ENCODE measurements around the gene COG5. TPM values are rescaled to one million over a fixed set of nuclear protein-coding genes. Genes with fewer than 3 reads are reported as not detected.

COG5 gene
- total RNA-seq, 2 donors from 2014 or later: 50.1 to 102 TPM

DNA sequence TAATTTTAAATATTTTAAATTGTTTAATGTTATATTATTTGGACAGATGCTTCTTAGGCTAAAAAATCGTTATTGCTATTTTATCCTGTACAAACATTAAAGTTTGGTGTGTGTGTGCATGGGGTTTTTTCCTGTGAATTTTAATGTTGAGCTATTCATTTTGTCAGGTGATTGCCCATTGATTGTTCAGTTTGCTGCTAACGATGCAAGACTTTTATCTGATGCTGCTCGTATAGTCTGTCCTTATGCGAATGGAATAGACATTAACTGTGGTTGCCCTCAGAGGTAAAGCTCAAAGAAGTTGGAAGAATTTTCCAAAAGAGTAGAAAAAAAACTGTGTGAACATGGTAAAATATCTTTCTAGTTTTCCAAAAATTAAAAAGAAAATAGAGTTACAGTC is 9.8 kb upstream of the COG5 start:
- H3K27ac ChIP-seq: no peak overlapping the region
- no peaks in the 10 kb centered on the region for H3K36me3 ChIP-seq (replicated peaks in 1 of 2; ENCODE audit: insufficient read depth in 1 of 2, low read depth in 2 of 2)
- DNase-seq: no peak
- H3K9me3 ChIP-seq: no peaks in the 10 kb centered on the region
- no peaks in the 10 kb centered on the region for H3K27me3 ChIP-seq
- intact Hi-C loops (cut with DNase I): no loop called here
- WGBS, 2 donors: 72 to 79% methylated on average over 4 of the region's 4 CpGs
- no peaks in the 10 kb centered on the region for H3K4me1 ChIP-seq
- TF ChIP-seq POLR2A (IDR thresholded peaks at IDR 0.05): no peak
- TF ChIP-seq, protein P1, sequence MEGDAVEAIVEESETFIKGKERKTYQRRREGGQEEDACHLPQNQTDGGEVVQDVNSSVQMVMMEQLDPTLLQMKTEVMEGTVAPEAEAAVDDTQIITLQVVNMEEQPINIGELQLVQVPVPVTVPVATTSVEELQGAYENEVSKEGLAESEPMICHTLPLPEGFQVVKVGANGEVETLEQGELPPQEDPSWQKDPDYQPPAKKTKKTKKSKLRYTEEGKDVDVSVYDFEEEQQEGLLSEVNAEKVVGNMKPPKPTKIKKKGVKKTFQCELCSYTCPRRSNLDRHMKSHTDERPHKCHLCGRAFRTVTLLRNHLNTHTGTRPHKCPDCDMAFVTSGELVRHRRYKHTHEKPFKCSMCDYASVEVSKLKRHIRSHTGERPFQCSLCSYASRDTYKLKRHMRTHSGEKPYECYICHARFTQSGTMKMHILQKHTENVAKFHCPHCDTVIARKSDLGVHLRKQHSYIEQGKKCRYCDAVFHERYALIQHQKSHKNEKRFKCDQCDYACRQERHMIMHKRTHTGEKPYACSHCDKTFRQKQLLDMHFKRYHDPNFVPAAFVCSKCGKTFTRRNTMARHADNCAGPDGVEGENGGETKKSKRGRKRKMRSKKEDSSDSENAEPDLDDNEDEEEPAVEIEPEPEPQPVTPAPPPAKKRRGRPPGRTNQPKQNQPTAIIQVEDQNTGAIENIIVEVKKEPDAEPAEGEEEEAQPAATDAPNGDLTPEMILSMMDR (IDR thresholded peaks at IDR 0.05): no peak
- ATAC-seq: no peak
- no peak overlapping the region for H3K4me3 ChIP-seq

DNA sequence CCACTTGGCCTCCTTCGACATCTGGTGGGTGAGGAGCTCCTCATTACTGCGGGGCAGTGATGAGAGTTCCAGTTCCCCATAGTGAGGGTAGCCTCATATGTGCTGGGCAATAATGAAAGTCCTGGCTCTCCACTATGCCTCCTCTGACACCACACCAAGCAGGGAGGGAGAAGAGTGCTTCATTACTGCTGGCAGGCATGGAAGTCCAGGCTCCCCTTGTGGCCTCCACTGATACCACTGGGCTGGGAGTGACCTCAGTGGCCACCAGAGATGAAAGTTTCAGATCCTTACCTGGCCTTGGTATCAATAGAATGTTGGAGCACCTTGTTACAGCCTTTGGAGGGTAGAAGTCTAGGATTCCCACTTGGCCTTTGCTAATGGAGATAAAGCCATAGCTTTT is 6.6 kb upstream of the COG5 start:
- no peak for ATAC-seq
- H3K4me1 ChIP-seq: no peaks in the 10 kb centered on the region
- no peak overlapping the region for H3K4me3 ChIP-seq
- no peaks in the 10 kb centered on the region for H3K9me3 ChIP-seq
- no peaks in the 10 kb centered on the region for H3K36me3 ChIP-seq (replicated peaks in 1 of 2; ENCODE audit: insufficient read depth in 1 of 2, low read depth in 2 of 2)
- no peak overlapping the region for H3K27ac ChIP-seq
- WGBS, 2 donors: 97 to 100% methylated on average over 1 to 2 of the region's 2 CpGs
- no peaks in the 10 kb centered on the region for H3K27me3 ChIP-seq
- DNase-seq: no peak
- intact Hi-C loops (cut with DNase I): no loop called here
- TF ChIP-seq, protein P1 (IDR thresholded peaks at IDR 0.05): no peak
- TF ChIP-seq POLR2A (IDR thresholded peaks at IDR 0.05): no peak

DNA sequence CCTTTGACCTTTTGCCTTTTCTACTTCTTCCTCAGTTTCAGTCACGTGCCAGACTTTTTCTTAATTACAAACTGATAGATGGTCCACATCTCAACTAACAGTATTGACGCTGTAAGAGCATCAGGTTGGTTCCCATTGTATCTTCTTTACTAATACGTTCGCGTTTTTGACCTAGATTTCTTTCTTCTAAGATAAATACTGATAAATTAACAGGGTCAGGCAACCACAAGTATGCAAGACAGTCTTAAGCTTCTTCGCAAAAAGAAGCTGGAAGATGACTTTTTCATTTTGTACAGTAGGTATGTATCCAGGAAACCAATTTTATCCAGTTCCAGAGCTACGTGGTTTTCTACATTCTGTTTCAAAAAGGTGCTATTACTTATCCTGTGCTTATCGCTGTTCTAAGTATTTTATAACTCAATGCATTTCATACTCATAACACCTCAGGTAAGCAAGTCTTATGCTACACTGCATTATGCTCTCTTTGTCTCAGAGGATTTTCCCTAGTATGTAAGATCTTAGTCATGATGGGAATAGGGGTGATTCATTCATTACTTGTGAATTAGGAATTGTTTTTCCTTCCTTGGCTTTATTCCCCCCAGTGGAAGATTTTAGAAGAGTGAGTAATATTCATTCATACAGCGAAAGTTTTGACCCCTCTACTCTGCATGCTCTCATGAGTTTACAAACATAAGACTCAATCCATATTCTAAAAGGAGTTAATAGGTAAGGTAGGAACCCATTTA is 1.0 kb upstream of the COG5 start:
- TF ChIP-seq, protein P1 (IDR thresholded peaks at IDR 0.05): no peak
- no peak for TF ChIP-seq POLR2A (IDR thresholded peaks at IDR 0.05)
- Histone ChIP-seq H3K4me1 (peaks cover 42% of the 10 kb centered on the region), H3K27ac (peak overlapping the region; percentile 92 to 96 (median 96)), H3K27me3 (no peaks in the 10 kb centered on the region), H3K4me3 (peak overlapping the region in 1 of 2 donors; percentile 80), H3K36me3 (replicated peaks in 1 of 2; ENCODE audit: insufficient read depth in 1 of 2, low read depth in 2 of 2) (no peaks in the 10 kb centered on the region), H3K9me3 (no peaks in the 10 kb centered on the region)
- 28 to 41% methylated on average over 9 of the region's 9 CpGs for WGBS, 2 donors
- DNase-seq: no peak
- ATAC-seq: no peak
- intact Hi-C loops (cut with DNase I): no loop called here

DNA sequence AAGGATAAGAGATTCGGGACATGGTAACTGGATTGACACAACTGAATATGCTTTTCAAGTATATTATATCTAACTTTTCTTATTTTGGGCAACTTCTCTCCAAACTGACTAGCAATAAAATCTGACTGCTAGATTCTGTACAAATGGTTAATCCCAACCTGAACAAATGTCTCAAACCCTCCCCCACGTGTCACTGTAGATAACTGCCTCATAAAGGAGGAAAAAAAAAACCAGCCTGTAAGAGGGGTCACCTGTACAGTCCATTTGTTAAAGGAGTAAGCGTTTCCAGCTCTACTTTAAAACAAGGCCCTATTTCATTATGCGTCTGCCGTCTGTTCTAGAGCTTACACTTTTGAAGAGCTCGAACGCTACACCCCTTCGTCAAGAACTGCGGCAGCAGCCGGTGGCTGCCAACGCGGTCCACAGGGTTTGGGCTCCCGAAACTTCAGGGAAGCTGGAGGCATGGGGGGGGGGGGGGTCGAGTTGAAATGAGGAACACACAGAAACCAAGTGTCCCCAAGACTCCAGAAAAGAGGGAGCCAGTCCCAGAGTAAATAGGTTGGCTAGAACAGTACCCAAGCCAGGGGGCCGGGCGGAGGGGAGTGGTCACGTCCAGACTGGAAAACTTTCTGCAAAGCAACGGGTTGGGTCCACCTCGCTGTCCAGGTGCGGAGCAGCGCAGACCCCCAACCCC is 492 bp downstream of the COG5 start:
- Histone ChIP-seq H3K9me3 (no peaks in the 10 kb centered on the region), H3K4me1 (peaks cover 48% of the 10 kb centered on the region), H3K27ac (peak overlapping the region; percentile 92 to 96 (median 96)), H3K36me3 (replicated peaks in 1 of 2; ENCODE audit: insufficient read depth in 1 of 2, low read depth in 2 of 2) (no peaks in the 10 kb centered on the region), H3K4me3 (peak overlapping the region; percentile 80 to 91), H3K27me3 (no peaks in the 10 kb centered on the region)
- intact Hi-C loops (cut with DNase I): no loop called here
- DNase-seq (peak in 3 of 4 donors; percentile 71 to 77 (median 71)), ATAC-seq (peak; percentile 78)
- WGBS, 2 donors: 1% methylated on average over 13 to 21 of the region's 21 CpGs
- TF ChIP-seq POLR2A (IDR thresholded peaks at IDR 0.05): no peak
- TF ChIP-seq, protein P1 (IDR thresholded peaks at IDR 0.05): no peak
